ENCODE results near the gene WDFY4. TPM values are rescaled to one million over a fixed set of nuclear protein-coding genes. Genes with fewer than 3 reads are reported as not detected.

The WDFY4 gene
- total and polyA plus RNA-seq, 2 donors (not counting 3 experiments of a cell fraction or from before 2014, with no cell fraction given): 10.1 to 10.2 TPM

DNA sequence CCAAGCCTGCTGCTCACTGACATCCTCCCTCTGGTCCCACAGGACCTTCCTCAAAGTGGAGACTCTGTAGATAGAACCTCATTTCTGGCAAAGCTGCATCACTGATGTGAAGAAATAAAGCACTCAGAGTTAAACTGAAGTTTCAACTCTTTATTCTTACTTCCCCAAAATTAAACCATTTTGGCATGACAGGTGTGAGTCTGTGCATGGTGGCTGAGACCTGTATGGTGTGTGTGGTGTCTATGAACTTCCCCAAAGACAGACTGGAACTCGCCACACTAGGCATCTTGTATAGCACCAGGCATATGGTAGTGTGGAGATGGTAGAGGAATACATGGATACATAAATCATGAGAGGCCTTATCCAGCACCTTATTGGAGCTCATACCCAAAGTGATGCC is 6.6 kb upstream of the WDFY4 start:
- H3K4me2 ChIP-seq (ENCODE audit: insufficient read depth, low read length): no peak overlapping the region
- H3K4me1 ChIP-seq (ENCODE audit: control insufficient read depth, extremely low read depth, insufficient read depth, low read length): no peaks in the 10 kb centered on the region
- intact Hi-C loops (cut with micrococcal nuclease): no loop called here
- H2AFZ ChIP-seq (ENCODE audit: low read depth, low read length): no peak overlapping the region
- H3K4me3 ChIP-seq (replicated peaks in 1 of 3; ENCODE audit: insufficient read depth in 1 of 3, low read depth in 1 of 3, low read length in 3 of 3): no peak overlapping the region
- no TSS peak for BruUV-seq (replicated peaks)
- no peaks in the 10 kb centered on the region for H3K9me1 ChIP-seq (replicated peaks; ENCODE audit: control insufficient read depth, extremely low read depth, insufficient read depth, low read length)
- H3K36me3 ChIP-seq (ENCODE audit: control insufficient read depth in 2 of 2, extremely low read depth in 1 of 2, insufficient read depth in 2 of 2, low read length in 2 of 2): no peaks in the 10 kb centered on the region
- dilution Hi-C loops (cut with MboI; ENCODE audit: extremely low pct_ligation_motif_present, low sequenced_read_pairs): no loop called here
- no peak overlapping the region for H3K27ac ChIP-seq (ENCODE audit: insufficient read depth, low read depth, low read length)
- ChIA-PET POLR2A (no interaction called here), CTCF (no interaction called here)
- H3K27me3 ChIP-seq (ENCODE audit: control insufficient read depth in 2 of 2, insufficient read depth in 2 of 2, low read length in 2 of 2): peaks cover 0 to 3% of the 10 kb centered on the region in 2 experiments
- H3K79me2 ChIP-seq (ENCODE audit: control insufficient read depth, insufficient read depth, low read length): no peaks in the 10 kb centered on the region
- FAIRE-seq: no peak
- H3K9me3 ChIP-seq (replicated peaks; ENCODE audit: control insufficient read depth, insufficient read depth, low read length): no peaks in the 10 kb centered on the region
- H3K9ac ChIP-seq (replicated peaks; ENCODE audit: extremely low read depth, insufficient read depth, low read length): no peak overlapping the region
- no peak for TF ChIP-seq POLR2AphosphoS5 (IDR thresholded peaks at IDR 0.05; ENCODE audit: insufficient read depth, low read depth, low read length)
- no peak for TF ChIP-seq POLR2A (IDR thresholded peaks at IDR 0.05; ENCODE audit: low read depth, low read length)
- no peak for TF ChIP-seq MAX (IDR thresholded peaks at IDR 0.05; ENCODE audit: insufficient read depth, insufficient read length)
- DNase-seq (ENCODE audit: low read depth, low spot score): no peak
- H4K20me1 ChIP-seq (replicated peaks; ENCODE audit: control insufficient read depth, extremely low read depth, insufficient read depth, low read length): no peaks in the 10 kb centered on the region

GRCh38 chr10:48681740-48682139 is 2.9 kb upstream of the WDFY4 start:
- TF ChIP-seq FOS (IDR thresholded peaks at IDR 0.05; ENCODE audit: borderline replicate concordance, insufficient read depth, low read length) (no peak), MAX (IDR thresholded peaks at IDR 0.05; ENCODE audit: insufficient read depth, insufficient read length) (no peak), MYC (IDR thresholded peaks at IDR 0.05; ENCODE audit: low read depth, low read length) (no peak), JUN (IDR thresholded peaks at IDR 0.05; ENCODE audit: borderline replicate concordance, insufficient read depth, insufficient read length, low read depth) (no peak), EZH2 (IDR thresholded peaks at IDR 0.05; ENCODE audit: borderline replicate concordance, low read depth, low read length, severe bottlenecking) (no peak), CTCF (IDR thresholded peaks at IDR 0.05; ENCODE audit: extremely low read depth in 1 of 2, insufficient read depth in 1 of 2, low read depth in 1 of 2, low read length in 2 of 2) (no peak), GATA2 (IDR thresholded peaks at IDR 0.05; ENCODE audit: insufficient read depth, insufficient read length, low read depth, low read length) (no peak), POLR2A (IDR thresholded peaks at IDR 0.05; ENCODE audit: low read depth, low read length) (no peak), POLR2AphosphoS5 (IDR thresholded peaks at IDR 0.05; ENCODE audit: insufficient read depth, low read depth, low read length) (no peak)
- BruUV-seq (replicated peaks): no TSS peak

More at GRCh38 chr10:48681740-48682139, 2.9 kb upstream of the WDFY4 start:
- dilution Hi-C loops (cut with MboI; ENCODE audit: extremely low pct_ligation_motif_present, low sequenced_read_pairs) (no loop called here), intact Hi-C loops (cut with micrococcal nuclease) (no loop called here)
- Histone ChIP-seq H2AFZ (ENCODE audit: low read depth, low read length) (no peak overlapping the region), H3K79me2 (ENCODE audit: control insufficient read depth, insufficient read depth, low read length) (no peaks in the 10 kb centered on the region), H4K20me1 (replicated peaks; ENCODE audit: control insufficient read depth, extremely low read depth, insufficient read depth, low read length) (no peaks in the 10 kb centered on the region), H3K9ac (replicated peaks; ENCODE audit: extremely low read depth, insufficient read depth, low read length) (no peak overlapping the region), H3K27ac (ENCODE audit: insufficient read depth, low read depth, low read length) (no peak overlapping the region), H3K9me1 (replicated peaks; ENCODE audit: control insufficient read depth, extremely low read depth, insufficient read depth, low read length) (no peaks in the 10 kb centered on the region), H3K4me2 (ENCODE audit: insufficient read depth, low read length) (no peak overlapping the region), H3K27me3 (ENCODE audit: control insufficient read depth in 2 of 2, insufficient read depth in 2 of 2, low read length in 2 of 2) (peaks cover 0 to 3% of the 10 kb centered on the region in 2 experiments), H3K9me3 (replicated peaks; ENCODE audit: control insufficient read depth, insufficient read depth, low read length) (no peaks in the 10 kb centered on the region), H3K4me3 (replicated peaks in 1 of 3; ENCODE audit: insufficient read depth in 1 of 3, low read depth in 1 of 3, low read length in 3 of 3) (no peak overlapping the region), H3K4me1 (ENCODE audit: control insufficient read depth, extremely low read depth, insufficient read depth, low read length) (no peaks in the 10 kb centered on the region), H3K36me3 (ENCODE audit: control insufficient read depth in 2 of 2, extremely low read depth in 1 of 2, insufficient read depth in 2 of 2, low read length in 2 of 2) (no peaks in the 10 kb centered on the region)
- ChIA-PET POLR2A (no interaction called here), CTCF (interaction anchor here (1.5 kb wide), 1 partner anchor 24 kb away, joined by 4 read pairs; no protein-coding TSS in a partner anchor)
- DNase-seq (ENCODE audit: low read depth, low spot score) (no peak), FAIRE-seq (no peak)
